ENCODE data around the gene ROPN1L. TPM values are rescaled to one million over a fixed set of nuclear protein-coding genes. Genes with fewer than 3 reads are reported as not detected.

ROPN1L gene
- total RNA-seq, 1 donor from 2014 or later: not detected

GRCh38 chr5:10438301-10438700, 3.4 kb upstream of the ROPN1L start:
- Mint-ChIP-seq H3K27me3 (ENCODE audit: unreplicated experiment) (peaks cover 1% of the 10 kb centered on the region), H3K4me3 (ENCODE audit: unreplicated experiment) (no peak overlapping the region)

GRCh38 chr5:10439692-10440091, 2.0 kb upstream of the ROPN1L start:
- Mint-ChIP-seq H3K9me3 (ENCODE audit: unreplicated experiment) (no peaks in the 10 kb centered on the region), H3K36me3 (ENCODE audit: unreplicated experiment) (no peaks in the 10 kb centered on the region), H3K27me3 (ENCODE audit: unreplicated experiment) (peaks cover 1% of the 10 kb centered on the region), H3K4me1 (ENCODE audit: low read depth, unreplicated experiment) (peaks cover 5% of the 10 kb centered on the region), H3K27ac (ENCODE audit: unreplicated experiment) (no peak overlapping the region), H3K4me3 (ENCODE audit: unreplicated experiment) (no peak overlapping the region)
- TF ChIP-seq CTCF (IDR thresholded peaks at IDR 0.05; ENCODE audit: partially characterized antibody, unreplicated experiment): no peak
- DNase-seq: no peak

More at GRCh38 chr5:10438301-10438700, 3.4 kb upstream of the ROPN1L start:
- no peak for TF ChIP-seq CTCF (IDR thresholded peaks at IDR 0.05; ENCODE audit: partially characterized antibody, unreplicated experiment)
- DNase-seq: no peak
- H3K27ac Mint-ChIP-seq (ENCODE audit: unreplicated experiment): no peak overlapping the region
- H3K4me1 Mint-ChIP-seq (ENCODE audit: low read depth, unreplicated experiment): peaks cover 9% of the 10 kb centered on the region
- H3K36me3 Mint-ChIP-seq (ENCODE audit: unreplicated experiment): no peaks in the 10 kb centered on the region
- H3K9me3 Mint-ChIP-seq (ENCODE audit: unreplicated experiment): no peaks in the 10 kb centered on the region

DNA sequence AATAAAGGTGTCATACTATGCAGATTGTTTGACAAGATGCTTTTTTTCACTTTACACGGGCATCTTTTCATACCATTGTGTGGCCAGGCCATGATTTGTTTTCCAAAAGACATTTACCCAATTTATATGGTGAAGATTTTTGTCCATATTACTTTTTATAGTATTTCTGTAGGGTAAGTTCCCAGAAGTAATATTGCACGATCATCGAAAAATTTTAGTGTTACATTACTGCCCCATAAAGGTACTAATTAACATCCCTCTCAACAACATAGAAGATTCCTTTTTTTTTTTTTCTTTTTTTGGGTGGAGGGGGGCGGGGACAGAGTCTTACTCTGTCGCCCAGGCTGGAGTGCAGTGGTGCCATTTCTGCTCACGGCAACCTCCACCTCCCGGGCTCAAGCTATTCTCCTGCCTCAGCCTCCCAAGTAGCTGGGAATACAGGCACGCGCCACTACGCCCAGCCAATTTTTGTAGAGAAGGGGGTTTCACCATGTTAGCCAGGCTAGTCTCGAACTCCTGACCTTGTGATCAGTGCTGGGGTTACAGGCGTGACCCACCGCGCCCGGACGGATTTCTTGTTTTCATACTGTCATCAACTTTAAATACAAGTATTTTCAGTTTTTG, 1.2 kb upstream of the ROPN1L start:
- Mint-ChIP-seq H3K9me3 (ENCODE audit: unreplicated experiment) (no peaks in the 10 kb centered on the region), H3K27ac (ENCODE audit: unreplicated experiment) (no peak overlapping the region), H3K4me3 (ENCODE audit: unreplicated experiment) (peak overlapping the region; percentile 89), H3K4me1 (ENCODE audit: low read depth, unreplicated experiment) (peaks cover 5% of the 10 kb centered on the region), H3K36me3 (ENCODE audit: unreplicated experiment) (no peaks in the 10 kb centered on the region), H3K27me3 (ENCODE audit: unreplicated experiment) (peaks cover 4% of the 10 kb centered on the region)
- no peak for TF ChIP-seq CTCF (IDR thresholded peaks at IDR 0.05; ENCODE audit: partially characterized antibody, unreplicated experiment)
- no peak for DNase-seq

DNA sequence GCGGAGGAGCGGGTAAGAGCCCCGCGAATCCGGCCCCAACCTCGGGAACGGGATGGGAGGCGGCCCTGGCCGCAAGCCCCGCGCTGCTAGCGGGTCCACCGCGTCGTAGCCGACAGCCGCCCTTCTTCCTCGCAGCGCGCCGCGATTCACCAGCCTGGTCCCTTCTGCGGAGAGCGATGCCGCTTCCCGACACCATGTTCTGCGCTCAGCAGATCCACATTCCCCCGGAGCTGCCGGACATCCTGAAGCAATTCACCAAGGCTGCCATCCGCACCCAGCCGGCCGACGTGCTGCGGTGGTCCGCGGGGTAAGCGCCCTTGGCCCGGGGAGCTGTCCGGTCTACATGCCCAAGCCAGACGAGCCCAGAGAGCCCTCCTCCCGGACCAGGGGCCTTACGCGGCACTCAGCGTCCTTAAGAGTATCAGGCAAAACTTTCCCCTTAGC, 335 bp downstream of the ROPN1L start:
- no peaks in the 10 kb centered on the region for H3K36me3 Mint-ChIP-seq (ENCODE audit: unreplicated experiment)
- H3K4me3 Mint-ChIP-seq (ENCODE audit: unreplicated experiment): peak overlapping the region; percentile 83
- H3K27ac Mint-ChIP-seq (ENCODE audit: unreplicated experiment): no peak overlapping the region
- H3K27me3 Mint-ChIP-seq (ENCODE audit: unreplicated experiment): peaks cover 4% of the 10 kb centered on the region
- H3K4me1 Mint-ChIP-seq (ENCODE audit: low read depth, unreplicated experiment): peaks cover 5% of the 10 kb centered on the region
- no peak for TF ChIP-seq CTCF (IDR thresholded peaks at IDR 0.05; ENCODE audit: partially characterized antibody, unreplicated experiment)
- DNase-seq: no peak
- H3K9me3 Mint-ChIP-seq (ENCODE audit: unreplicated experiment): no peaks in the 10 kb centered on the region

GRCh38 chr5:10442576-10442975, 897 bp downstream of the ROPN1L start:
- Mint-ChIP-seq H3K4me1 (ENCODE audit: low read depth, unreplicated experiment) (peaks cover 5% of the 10 kb centered on the region), H3K4me3 (ENCODE audit: unreplicated experiment) (peak overlapping the region; percentile 83), H3K27ac (ENCODE audit: unreplicated experiment) (no peak overlapping the region), H3K9me3 (ENCODE audit: unreplicated experiment) (no peaks in the 10 kb centered on the region), H3K27me3 (ENCODE audit: unreplicated experiment) (peaks cover 4% of the 10 kb centered on the region), H3K36me3 (ENCODE audit: unreplicated experiment) (no peaks in the 10 kb centered on the region)
- no peak for DNase-seq
- TF ChIP-seq CTCF (IDR thresholded peaks at IDR 0.05; ENCODE audit: partially characterized antibody, unreplicated experiment): no peak

All from glutamatergic neuron (in vitro differentiated cells).